Activated CD4-positive, alpha-beta T cell treated with anti-CD3 and anti-CD28 coated beads, Interleukin-2, amount 10 ng/mL, durations not matched to agents 7 days and 5 days (primary cell): ENCODE data around the gene RHOF. TPM values are rescaled to one million over a fixed set of nuclear protein-coding genes. Genes with fewer than 3 reads are reported as not detected.
"Not testable (repeated sequence)": the region's sequence is repeated elsewhere in the genome, so short reads cannot be mapped to it uniquely, and the experiment has no call there.

Experiments
- CTCF ChIA-PET: fragments of 350-600 bp; sonication (Branson Sonifier 250); formaldehyde crosslinking; loops from one replicate; lab custom pipeline; 2021; ENCODE audit warnings: antibody characterized with exemption; lab: Charles Lee
- POLR2A ChIA-PET: fragments of 350-600 bp; sonication (Branson Sonifier 250); formaldehyde crosslinking; loops from one replicate; lab custom pipeline; 2021; ENCODE audit warnings: antibody characterized with exemption; lab: Charles Lee
- DNase-seq: peaks from one replicate; pipeline ENCODE4 v3.0.0-alpha.2; 2020
- H3K27ac Mint-ChIP-seq: one replicate; pipeline ENCODE4 v1.8.0; 2021; ENCODE audit warnings: mild to moderate bottlenecking, moderate library complexity, mixed read lengths
- H3K27me3 Mint-ChIP-seq: one replicate; pipeline ENCODE4 v1.8.0; 2021; ENCODE audit warnings: mixed read lengths
- H3K36me3 Mint-ChIP-seq: one replicate; pipeline ENCODE4 v1.8.0; 2021; ENCODE audit warnings: low read depth, mixed read lengths
- H3K4me1 Mint-ChIP-seq: one replicate; pipeline ENCODE4 v1.8.0; 2021; ENCODE audit warnings: mixed read lengths
- H3K4me3 Mint-ChIP-seq: one replicate; pipeline ENCODE4 v1.8.0; 2021; ENCODE audit warnings: mild to moderate bottlenecking, moderate library complexity, mixed read lengths
- H3K9me3 Mint-ChIP-seq: one replicate; pipeline ENCODE4 v1.8.0; 2021; ENCODE audit warnings: mixed read lengths
- total RNA-seq, 2 experiments: library from RNA; stranded (reverse); gene quantifications; one replicate each; pipeline ENCODE4 v1.2.3, GENCODE V29; 2021

The RHOF gene
- total RNA-seq, 2 experiments from 2014 or later, result 132 to 148 TPM

DNA sequence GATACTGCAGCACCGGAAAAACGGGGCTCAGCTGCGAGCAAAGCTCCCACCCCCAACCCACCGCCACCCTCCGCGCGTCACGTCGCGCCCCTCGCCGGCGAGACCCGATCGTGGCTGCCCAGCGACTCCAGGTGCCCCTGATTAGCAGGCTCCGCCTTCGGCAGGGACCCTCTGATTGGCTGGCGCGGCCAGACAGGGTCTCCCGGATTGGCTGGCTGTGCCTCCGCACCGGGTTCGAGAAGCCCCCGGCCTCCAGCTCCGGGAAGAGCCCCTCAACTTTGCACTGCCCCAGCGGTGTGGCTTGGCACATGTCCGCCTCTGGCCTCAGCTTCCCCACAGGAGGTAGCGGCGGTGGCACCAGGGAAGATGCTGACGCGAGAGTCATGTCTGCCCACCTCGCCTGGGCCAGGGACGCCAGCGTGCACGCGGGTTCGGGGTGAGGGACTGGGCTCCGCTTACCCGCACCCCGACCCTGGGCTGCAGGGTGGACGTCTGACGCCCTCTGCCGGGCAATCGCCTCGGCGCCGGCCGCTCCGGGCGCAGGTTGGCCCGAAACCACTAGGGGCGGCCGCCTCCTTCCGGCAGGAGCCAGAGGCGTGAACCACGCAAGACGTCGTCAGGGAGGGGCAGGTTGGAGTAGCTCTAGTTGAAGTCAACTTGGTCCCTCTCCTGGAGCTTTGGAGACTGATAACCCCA, 498 bp upstream of the RHOF start:
- peaks cover 56% of the 10 kb centered on the region for H3K36me3 Mint-ChIP-seq
- peak; percentile 95 for DNase-seq
- CTCF ChIA-PET, result interaction anchor here (0.5 to 40.9 kb wide), 79 partner anchors 6 to 1285 kb away, joined by 3 to 1058 read pairs (median 5); partner anchors contain the start of genes CFAP251, HPD, MORN3 and PSMD9
- H3K4me1 Mint-ChIP-seq, result peaks cover 60% of the 10 kb centered on the region
- no peaks in the 10 kb centered on the region for H3K27me3 Mint-ChIP-seq
- H3K4me3 Mint-ChIP-seq, result peak overlapping the region; percentile 85
- POLR2A ChIA-PET, result interaction anchor here (0.7 to 3.6 kb wide), 6 partner anchors 11 to 235 kb away, joined by 3 to 21 read pairs (median 5); partner anchors contain the start of genes PSMD9 and SETD1B
- H3K27ac Mint-ChIP-seq, result peak overlapping the region; percentile 88
- no peaks in the 10 kb centered on the region for H3K9me3 Mint-ChIP-seq

DNA sequence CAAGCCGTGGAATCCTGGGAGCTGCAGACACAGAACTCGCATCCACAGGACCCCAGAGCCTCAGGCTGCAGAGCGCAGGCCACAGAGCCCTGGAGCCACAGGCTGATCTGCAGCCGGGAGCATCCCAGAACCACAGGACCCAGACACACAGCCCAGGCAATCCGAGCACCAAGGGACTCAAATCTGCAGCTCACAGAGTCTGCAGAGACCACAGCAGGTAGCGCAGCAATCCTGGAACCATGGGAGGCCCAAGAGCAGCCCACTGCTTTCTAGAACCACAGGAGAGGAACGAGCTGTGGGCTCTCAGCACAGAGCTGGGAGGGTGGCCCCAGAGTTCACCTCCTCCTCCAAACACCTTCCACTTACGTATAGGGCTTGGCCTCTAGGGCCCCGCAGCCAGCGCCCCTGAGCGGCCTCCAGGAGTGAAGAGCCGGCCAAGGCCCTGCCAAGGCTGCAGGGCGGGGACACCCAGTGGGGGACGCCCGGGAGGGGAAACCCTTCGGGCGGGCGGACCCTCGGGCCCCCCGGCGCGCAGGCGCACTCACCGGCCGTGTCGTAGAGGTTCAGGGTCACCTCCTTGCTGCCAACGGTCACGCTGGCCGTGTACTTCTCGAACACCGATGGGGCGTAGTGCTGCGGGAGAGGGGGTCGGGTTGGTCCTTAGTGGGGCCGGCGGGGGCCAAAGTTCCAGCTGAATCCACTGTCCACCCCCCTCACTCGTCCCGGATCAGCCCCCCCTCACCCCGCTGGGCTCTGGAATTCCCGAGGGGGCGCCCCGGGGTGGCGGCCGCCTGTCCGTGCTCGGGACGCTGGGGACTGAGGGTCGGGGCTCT, 665 bp downstream of the RHOF start:
- Mint-ChIP-seq H3K27me3 (no peaks in the 10 kb centered on the region), H3K36me3 (peaks cover 57% of the 10 kb centered on the region), H3K4me3 (peak overlapping the region; percentile 85), H3K27ac (peak overlapping the region; percentile 95), H3K9me3 (no peaks in the 10 kb centered on the region), H3K4me1 (peaks cover 62% of the 10 kb centered on the region)
- ChIA-PET POLR2A (interaction anchor here (0.5 to 0.9 kb wide), 4 partner anchors 9 to 20 kb away, joined by 4 to 10 read pairs (median 4); no protein-coding TSS in a partner anchor), CTCF (interaction anchor here (0.6 to 40.9 kb wide), 17 partner anchors 7 to 314 kb away, joined by 3 to 1058 read pairs (median 8); partner anchors contain the start of genes HPD, RHOF, SETD1B and TMEM120B)
- DNase-seq, result peak; percentile 67

DNA sequence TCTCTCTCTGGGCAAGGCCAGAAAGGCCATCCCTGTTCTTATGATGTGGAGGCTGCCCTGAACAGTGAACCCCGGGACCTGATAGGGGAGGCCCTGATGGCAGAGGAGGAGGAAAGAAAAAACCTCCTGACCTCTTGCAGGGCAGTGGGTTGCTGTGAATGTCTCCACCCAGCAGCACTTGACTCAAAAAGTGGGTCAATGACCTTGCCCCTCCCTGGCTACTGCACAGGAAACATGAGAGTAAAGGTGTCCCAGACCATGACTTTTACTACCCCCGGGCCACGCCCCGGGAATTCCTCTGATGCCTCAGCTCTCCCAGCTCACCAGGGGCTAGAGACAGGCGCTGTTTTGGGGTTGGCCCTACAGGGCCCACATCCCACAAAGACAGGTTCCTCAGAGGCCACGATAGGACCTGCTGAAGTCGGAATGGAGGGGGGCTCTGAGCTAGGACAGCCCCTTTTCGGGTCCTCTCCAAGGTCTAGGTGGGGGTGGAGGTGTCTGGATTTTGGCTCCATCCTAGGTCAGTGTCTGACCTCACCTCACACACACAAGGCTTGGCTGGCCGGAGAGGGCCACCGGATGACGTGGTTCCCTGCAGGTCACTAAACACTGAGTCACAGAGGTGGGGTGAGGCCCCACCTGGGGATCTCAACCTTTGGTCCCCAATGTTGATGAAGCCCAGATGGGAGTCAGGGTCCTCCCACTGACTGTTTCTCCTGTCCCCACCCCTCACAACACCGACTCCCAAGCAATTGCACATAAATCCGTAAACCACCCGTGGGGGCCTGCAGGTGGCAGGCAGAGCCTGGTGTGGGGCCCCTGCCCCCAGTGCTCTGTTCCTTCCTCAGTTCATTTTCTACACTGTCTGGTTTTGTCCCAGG, 1.6 kb downstream of the RHOF start:
- peak overlapping the region; percentile 85 for H3K4me3 Mint-ChIP-seq
- ChIA-PET POLR2A (interaction anchor here (0.6 to 0.9 kb wide), 2 partner anchors 9 to 10 kb away, joined by 4 read pairs; no protein-coding TSS in a partner anchor), CTCF (interaction anchor here (0.5 to 40.9 kb wide), 7 partner anchors 8 to 167 kb away, joined by 3 to 1058 read pairs (median 26); partner anchors contain the start of genes RHOF and SETD1B)
- no peaks in the 10 kb centered on the region for H3K9me3 Mint-ChIP-seq
- peaks cover 64% of the 10 kb centered on the region for H3K4me1 Mint-ChIP-seq
- H3K36me3 Mint-ChIP-seq, result peaks cover 60% of the 10 kb centered on the region
- H3K27ac Mint-ChIP-seq, result peak overlapping the region; percentile 95
- H3K27me3 Mint-ChIP-seq, result no peaks in the 10 kb centered on the region
- peak; percentile 29 for DNase-seq

DNA sequence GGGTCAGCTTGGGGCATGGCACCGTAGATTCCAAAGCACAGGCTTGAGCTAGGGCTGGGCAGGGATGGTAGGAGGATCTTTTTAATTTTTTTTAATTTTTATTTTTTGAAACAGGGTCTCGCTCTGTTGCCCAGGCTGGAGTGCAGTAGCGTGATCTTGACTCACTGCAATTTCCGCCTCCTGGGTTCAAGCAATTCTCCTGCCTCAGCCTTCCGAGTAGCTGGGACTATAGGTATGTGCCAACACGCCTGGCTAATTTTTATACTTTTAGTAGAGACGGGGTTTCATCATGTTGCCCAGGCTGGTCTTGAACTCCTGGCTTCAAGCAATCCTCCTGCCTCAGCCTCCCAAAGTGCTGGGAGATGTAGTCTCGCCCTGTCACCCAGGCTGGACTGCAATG, 2.7 kb downstream of the RHOF start:
- CTCF ChIA-PET, result interaction anchor here (28.3 to 40.9 kb wide), 2 partner anchors 8 to 9 kb away, joined by 1058 read pairs; partner anchors contain the start of genes RHOF and SETD1B
- peak overlapping the region; percentile 85 for H3K4me3 Mint-ChIP-seq
- H3K27ac Mint-ChIP-seq, result peak overlapping the region; percentile 95
- not testable (repeated sequence) for H3K9me3 Mint-ChIP-seq, DNase-seq, H3K27me3 Mint-ChIP-seq
- peaks cover 71% of the 10 kb centered on the region for H3K4me1 Mint-ChIP-seq
- H3K36me3 Mint-ChIP-seq, result peaks cover 66% of the 10 kb centered on the region
- POLR2A ChIA-PET, result interaction anchor here (1.2 kb wide), 1 partner anchor 9 kb away, joined by 4 read pairs; no protein-coding TSS in a partner anchor

DNA sequence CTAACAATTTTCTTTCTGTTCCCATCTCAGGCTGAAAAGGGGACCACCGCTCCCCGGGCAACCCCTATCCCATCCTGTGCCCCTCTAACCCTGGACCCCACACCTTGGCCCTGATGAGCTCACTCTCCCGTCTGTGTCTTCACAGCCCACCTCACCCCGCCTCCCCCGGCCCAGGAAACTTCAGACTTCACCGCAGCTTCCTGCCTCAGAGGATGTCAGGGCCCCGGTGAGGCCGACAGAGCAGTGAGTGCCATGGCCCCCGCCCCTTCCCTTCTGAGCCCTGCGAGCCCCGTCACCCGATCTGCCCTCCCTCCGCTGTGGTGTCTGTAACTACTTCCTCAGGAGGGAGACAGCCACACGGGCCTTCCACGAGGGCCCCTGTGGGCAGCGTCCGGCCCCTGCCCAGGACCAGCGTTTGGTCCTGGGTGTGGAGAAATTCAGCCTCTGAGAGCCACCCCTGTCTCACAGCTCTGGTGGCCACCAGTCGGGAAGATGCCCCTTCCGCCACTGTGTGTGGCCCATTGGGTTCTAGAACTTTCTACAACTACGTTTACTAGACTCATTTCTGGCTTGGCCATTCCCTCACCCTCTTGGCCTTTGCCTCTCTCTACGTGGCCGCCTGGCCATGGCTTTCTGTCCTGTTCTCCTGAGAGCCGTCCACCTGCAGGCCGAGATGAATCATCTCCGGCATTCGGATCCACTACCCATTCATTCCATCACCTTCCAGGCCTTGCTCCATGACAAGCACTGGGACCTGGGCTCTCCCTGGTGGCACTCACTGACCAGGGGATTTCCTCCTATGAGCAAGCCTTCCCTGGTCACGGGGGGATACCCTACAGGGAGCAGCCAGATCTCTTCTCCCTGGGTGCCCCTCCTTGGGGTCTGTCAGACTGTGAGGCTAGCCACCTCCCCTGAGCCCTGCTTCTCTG, 3.4 kb downstream of the RHOF start:
- Mint-ChIP-seq H3K4me1 (peaks cover 68% of the 10 kb centered on the region), H3K9me3 (no peaks in the 10 kb centered on the region), H3K4me3 (peak overlapping the region; percentile 85), H3K27me3 (no peaks in the 10 kb centered on the region), H3K27ac (peak overlapping the region; percentile 95), H3K36me3 (peaks cover 64% of the 10 kb centered on the region)
- peak; percentile 96 for DNase-seq
- ChIA-PET POLR2A (interaction anchor here (0.7 to 1.2 kb wide), 2 partner anchors 8 to 12 kb away, joined by 3 to 4 read pairs; no protein-coding TSS in a partner anchor), CTCF (interaction anchor here (0.6 to 40.9 kb wide), 7 partner anchors 7 to 146 kb away, joined by 3 to 1058 read pairs (median 4); partner anchors contain the start of genes PSMD9, RHOF, SETD1B and TMEM120B)

DNA sequence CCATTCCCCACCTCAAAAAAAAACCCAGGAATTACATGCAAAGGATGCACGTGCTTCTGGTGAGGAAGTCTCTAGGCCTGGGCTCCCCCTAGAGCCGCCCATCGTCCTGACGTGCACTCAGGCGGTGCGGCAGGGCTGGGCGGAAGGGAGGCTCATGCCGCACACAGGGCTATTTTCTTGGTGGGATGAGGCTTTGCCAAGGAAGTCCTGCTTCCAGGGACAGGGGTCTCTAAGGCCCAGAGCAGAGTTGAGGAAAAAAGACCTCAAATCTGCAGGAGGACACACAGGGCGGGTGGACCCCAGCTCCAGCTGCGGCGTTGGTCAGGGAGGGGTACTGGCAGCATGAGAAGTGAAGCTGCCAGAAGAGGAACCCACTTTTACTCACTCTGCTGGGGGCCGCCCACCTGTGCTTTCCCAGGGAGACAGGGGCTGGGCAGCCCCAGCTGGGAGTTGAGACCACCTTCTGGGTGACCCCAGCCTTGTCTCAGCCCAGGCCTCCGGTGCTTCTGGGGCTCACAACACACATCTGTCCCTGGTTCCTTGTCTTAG, 4.2 kb downstream of the RHOF start:
- peaks cover 68% of the 10 kb centered on the region for H3K4me1 Mint-ChIP-seq
- peaks cover 68% of the 10 kb centered on the region for H3K36me3 Mint-ChIP-seq
- ChIA-PET CTCF (interaction anchor here (0.6 to 40.9 kb wide), 7 partner anchors 6 to 145 kb away, joined by 3 to 1058 read pairs (median 4); partner anchors contain the start of genes PSMD9, RHOF, SETD1B and TMEM120B), POLR2A (interaction anchor here (0.7 kb wide), 1 partner anchor 13 kb away, joined by 3 read pairs; no protein-coding TSS in a partner anchor)
- no peaks in the 10 kb centered on the region for H3K9me3 Mint-ChIP-seq
- H3K4me3 Mint-ChIP-seq, result peak overlapping the region; percentile 85
- DNase-seq, result peak; percentile 56
- H3K27ac Mint-ChIP-seq, result peak overlapping the region; percentile 95
- no peaks in the 10 kb centered on the region for H3K27me3 Mint-ChIP-seq

DNA sequence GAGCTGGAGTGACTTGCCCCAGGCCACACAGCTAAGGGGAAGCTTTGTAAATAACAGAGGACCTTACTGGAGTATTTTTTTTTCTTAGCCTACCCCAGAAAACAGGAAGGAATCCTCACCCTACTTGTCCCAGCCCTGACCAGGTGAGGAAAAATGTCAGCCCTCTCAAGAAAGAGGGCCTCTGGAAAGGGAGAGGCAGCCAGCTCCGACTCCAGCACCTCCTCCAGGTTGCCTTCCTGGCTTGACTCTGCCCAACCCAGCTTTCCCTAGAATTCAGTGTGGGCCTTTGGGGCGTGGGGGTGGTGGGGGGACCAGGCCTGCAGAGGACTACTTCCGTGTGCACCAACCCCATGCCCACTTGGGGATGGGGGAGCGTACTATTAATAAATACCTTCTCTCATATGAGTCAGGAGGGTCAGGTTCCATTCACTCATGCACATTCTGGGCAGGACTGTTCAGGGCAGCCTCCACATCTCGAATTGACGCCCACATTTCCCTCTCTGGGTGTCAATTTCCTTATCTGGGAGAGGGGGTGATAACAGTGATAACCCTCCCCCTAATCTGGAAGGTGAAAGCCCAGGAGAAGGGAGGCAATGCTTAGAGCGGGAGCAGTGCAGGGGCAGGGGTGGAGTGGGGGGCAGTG, 5.2 kb downstream of the RHOF start:
- peaks cover 75% of the 10 kb centered on the region for H3K4me1 Mint-ChIP-seq
- POLR2A ChIA-PET, result no interaction called here
- no peaks in the 10 kb centered on the region for H3K27me3 Mint-ChIP-seq
- peaks cover 73% of the 10 kb centered on the region for H3K36me3 Mint-ChIP-seq
- peak overlapping the region; percentile 85 for H3K4me3 Mint-ChIP-seq
- no peak for DNase-seq
- no peaks in the 10 kb centered on the region for H3K9me3 Mint-ChIP-seq
- CTCF ChIA-PET, result interaction anchor here (0.5 to 40.9 kb wide), 3 partner anchors 5 to 1600 kb away, joined by 3 to 1058 read pairs (median 1058); partner anchors contain the start of genes RHOF and SETD1B
- peak overlapping the region; percentile 95 for H3K27ac Mint-ChIP-seq

DNA sequence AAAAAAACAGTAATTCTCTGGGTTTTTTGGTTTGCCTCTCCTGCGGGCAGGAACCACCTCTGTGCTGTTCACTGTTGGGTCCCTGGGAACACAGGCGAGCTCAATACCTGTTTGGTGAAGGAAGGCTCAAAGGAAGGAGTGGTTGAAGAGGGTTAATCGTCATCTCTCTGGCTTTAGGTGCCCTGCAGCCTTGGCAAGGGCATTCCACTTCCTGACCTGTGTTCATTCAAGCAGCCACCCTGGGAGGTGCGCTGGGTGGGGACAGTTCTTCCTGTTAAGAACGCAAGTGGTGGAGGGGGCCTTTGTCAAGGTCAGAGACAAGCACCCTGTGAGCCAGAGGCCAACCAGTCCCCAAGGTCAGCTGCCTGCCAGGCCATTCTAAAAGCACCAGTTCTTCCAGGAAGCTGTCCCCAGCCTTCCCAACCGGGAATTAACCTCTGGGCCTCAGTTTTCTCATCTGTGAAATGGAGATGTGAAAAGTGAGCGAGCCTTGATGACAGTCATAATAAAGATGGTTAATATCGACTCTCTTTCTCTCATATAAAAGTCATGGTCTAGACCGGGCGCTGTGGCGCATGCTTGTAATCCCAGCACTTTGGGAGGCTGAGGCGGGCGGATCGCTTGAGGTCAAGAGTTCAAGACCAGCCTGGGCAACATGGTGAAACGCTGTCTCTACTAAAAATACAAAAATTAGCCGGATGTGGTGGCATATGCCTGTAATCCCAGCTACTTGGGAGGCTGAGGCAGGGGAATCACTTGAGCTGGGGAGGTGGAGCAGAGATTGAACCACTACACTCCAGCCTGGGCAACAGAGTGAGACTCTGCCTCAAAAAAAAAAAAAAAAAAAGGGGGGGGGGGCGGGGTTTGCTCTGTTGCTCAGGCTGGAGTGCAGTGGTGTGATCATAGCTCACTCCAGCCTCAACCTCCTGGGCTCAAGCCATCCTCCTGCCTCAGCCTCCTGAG, 6.1 kb downstream of the RHOF start:
- Mint-ChIP-seq H3K36me3 (peaks cover 71% of the 10 kb centered on the region), H3K4me1 (peaks cover 83% of the 10 kb centered on the region), H3K27me3 (no peaks in the 10 kb centered on the region), H3K4me3 (peak overlapping the region; percentile 85), H3K9me3 (no peaks in the 10 kb centered on the region), H3K27ac (peak overlapping the region; percentile 95)
- peak; percentile 59 for DNase-seq
- POLR2A ChIA-PET, result no interaction called here
- CTCF ChIA-PET, result interaction anchor here (1.5 to 40.9 kb wide), 3 partner anchors 4 to 160 kb away, joined by 3 to 1058 read pairs (median 1058); partner anchors contain the start of genes ORAI1, RHOF and SETD1B

DNA sequence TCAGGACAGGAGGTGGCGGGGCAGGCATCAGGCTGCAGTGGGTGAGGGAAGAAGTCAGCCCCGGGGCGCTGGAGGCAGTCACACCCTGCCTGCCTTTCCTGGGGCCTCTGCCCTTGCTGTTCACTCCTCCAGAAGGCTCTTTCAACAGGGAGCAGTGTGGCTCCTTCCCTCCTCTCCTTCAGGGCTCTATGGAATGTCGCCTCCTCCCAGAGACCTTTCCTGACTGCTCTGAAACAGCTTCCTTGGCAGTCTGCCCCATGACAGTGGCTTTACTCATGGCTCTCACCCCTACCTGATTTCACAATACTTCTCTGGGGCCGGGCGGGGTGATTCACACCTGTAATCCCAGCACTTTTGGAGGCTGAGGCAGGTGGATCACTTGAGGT, 7.1 kb downstream of the RHOF start:
- ChIA-PET CTCF (interaction anchor here (1.5 to 40.9 kb wide), 3 partner anchors 3 to 160 kb away, joined by 3 to 1058 read pairs (median 1058); partner anchors contain the start of genes ORAI1, RHOF and SETD1B), POLR2A (no interaction called here)
- Mint-ChIP-seq H3K9me3 (no peaks in the 10 kb centered on the region), H3K27me3 (no peaks in the 10 kb centered on the region), H3K4me1 (peaks cover 88% of the 10 kb centered on the region), H3K27ac (peak overlapping the region; percentile 95), H3K36me3 (peaks cover 68% of the 10 kb centered on the region), H3K4me3 (peak overlapping the region; percentile 85)
- DNase-seq, result peak; percentile 45
